ENCODE results near the gene ZNF665. TPM values are rescaled to one million over a fixed set of nuclear protein-coding genes. Genes with fewer than 3 reads are reported as not detected.
"Not testable (repeated sequence)": the region's sequence is repeated elsewhere in the genome, so short reads cannot be mapped to it uniquely, and the experiment has no call there.

The ZNF665 gene
- polyA plus RNA-seq, 3 donors, result 0.68 to 1.7 (median 0.88) TPM

DNA sequence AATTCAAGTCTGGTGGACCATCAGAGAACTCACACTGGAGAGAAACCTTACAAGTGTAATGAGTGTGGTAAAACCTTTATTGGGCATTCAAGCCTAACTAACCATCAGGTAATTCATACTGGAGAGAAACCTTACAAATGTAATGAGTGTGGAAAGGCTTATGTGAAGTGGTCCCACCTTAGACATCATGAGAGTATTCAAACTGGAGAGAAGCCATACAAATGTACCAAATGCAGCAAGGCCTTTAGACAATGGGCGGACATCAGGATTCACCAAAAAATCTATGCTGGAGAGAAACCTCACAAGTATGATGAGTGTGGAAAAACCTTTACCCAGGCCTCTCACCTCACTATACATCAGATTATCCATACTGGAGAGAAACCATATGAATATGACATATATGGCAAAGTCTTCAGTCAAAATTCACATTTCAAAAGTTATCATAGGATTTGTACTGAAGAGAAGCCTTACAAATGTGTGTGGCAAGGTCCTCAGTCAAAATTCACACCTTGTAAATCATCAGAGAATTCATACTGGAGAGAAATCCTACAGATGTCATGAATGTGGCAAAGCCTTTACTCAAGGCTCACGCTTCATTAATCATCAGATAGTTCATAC is 19.7 kb upstream of the ZNF665 start:
- intact Hi-C loops (cut with micrococcal nuclease), result no loop called here
- Mint-ChIP-seq H3K4me3 (no peak overlapping the region), H3K27me3 (ENCODE audit: low read depth in 3 of 3) (peaks cover 0 to 1% (median 0%) of the 10 kb centered on the region in 3 donors), H3K4me1 (no peaks in the 10 kb centered on the region), H3K27ac (no peak overlapping the region), H3K9me3 (peaks cover 60 to 99% (median 98%) of the 10 kb centered on the region in 7 donors), H3K36me3 (peaks cover 31 to 33% of the 10 kb centered on the region in 2 donors)
- no peaks in the 10 kb centered on the region for H3K27me3 ChIP-seq (ENCODE audit: control insufficient read depth in 2 of 2, insufficient read depth in 2 of 2, low read length in 2 of 2)
- no peaks in the 10 kb centered on the region for H3K4me1 ChIP-seq (ENCODE audit: control insufficient read depth in 1 of 2, insufficient read depth in 2 of 2, low read length in 2 of 2)
- H3K79me2 ChIP-seq (ENCODE audit: insufficient read depth, low read length), result no peaks in the 10 kb centered on the region
- TF ChIP-seq, protein P1, sequence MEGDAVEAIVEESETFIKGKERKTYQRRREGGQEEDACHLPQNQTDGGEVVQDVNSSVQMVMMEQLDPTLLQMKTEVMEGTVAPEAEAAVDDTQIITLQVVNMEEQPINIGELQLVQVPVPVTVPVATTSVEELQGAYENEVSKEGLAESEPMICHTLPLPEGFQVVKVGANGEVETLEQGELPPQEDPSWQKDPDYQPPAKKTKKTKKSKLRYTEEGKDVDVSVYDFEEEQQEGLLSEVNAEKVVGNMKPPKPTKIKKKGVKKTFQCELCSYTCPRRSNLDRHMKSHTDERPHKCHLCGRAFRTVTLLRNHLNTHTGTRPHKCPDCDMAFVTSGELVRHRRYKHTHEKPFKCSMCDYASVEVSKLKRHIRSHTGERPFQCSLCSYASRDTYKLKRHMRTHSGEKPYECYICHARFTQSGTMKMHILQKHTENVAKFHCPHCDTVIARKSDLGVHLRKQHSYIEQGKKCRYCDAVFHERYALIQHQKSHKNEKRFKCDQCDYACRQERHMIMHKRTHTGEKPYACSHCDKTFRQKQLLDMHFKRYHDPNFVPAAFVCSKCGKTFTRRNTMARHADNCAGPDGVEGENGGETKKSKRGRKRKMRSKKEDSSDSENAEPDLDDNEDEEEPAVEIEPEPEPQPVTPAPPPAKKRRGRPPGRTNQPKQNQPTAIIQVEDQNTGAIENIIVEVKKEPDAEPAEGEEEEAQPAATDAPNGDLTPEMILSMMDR (IDR thresholded peaks at IDR 0.05), result no peak
- DNase-seq, result no peak
- H3K4me3 ChIP-seq (replicated peaks in 1 of 3; ENCODE audit: low read depth in 2 of 3, low read length in 3 of 3), result peak overlapping the region in 1 of 3 experiments; percentile 29
- no peak overlapping the region for H2AFZ ChIP-seq (ENCODE audit: insufficient read depth, low read depth, low read length, poor library complexity, severe bottlenecking)
- H4K20me1 ChIP-seq (ENCODE audit: insufficient read depth, low read length), result no peaks in the 10 kb centered on the region
- H3K4me2 ChIP-seq (replicated peaks; ENCODE audit: extremely low read depth, low read length, poor library complexity, severe bottlenecking), result no peak overlapping the region
- H3K9me3 ChIP-seq (replicated peaks in 1 of 2; ENCODE audit: control insufficient read depth in 1 of 2, insufficient read depth in 1 of 2, low read length in 2 of 2), result peaks cover 67 to 99% of the 10 kb centered on the region in 2 donors
- WGBS (ENCODE audit: insufficient coverage), result no CpG with 5 or more reads among the region's 2 CpGs
- peaks cover 10 to 44% of the 10 kb centered on the region in 2 donors for H3K36me3 ChIP-seq (replicated peaks in 1 of 2; ENCODE audit: control insufficient read depth in 1 of 2, insufficient read depth in 2 of 2, low read length in 2 of 2)
- no peak overlapping the region for H3K9ac ChIP-seq (ENCODE audit: insufficient read depth, low read length, poor library complexity, severe bottlenecking)
- H3K27ac ChIP-seq (ENCODE audit: low read depth in 1 of 2, low read length in 2 of 2), result no peak overlapping the region

DNA sequence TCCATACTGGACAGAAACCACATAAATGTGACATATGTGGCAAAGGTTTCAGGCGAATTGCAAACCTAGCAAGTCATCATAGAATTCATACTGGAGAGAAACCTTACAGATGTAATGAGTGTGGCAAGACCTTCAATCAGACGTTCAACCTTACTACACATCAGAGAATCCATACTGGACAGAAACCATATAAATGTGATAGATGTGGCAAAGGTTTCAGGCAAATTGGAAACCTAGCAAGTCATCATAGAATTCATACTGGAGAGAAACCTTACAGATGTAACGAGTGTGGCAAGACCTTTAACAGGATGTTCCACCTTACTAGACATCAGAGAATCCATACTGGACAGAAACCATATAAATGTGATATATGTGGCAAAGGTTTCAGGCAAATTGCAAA is 18.4 kb upstream of the ZNF665 start:
- H3K4me2 ChIP-seq (replicated peaks; ENCODE audit: extremely low read depth, low read length, poor library complexity, severe bottlenecking); H3K27me3 Mint-ChIP-seq (ENCODE audit: low read depth in 3 of 3); H3K4me1 Mint-ChIP-seq; H3K4me1 ChIP-seq (ENCODE audit: control insufficient read depth in 1 of 2, insufficient read depth in 2 of 2, low read length in 2 of 2); H4K20me1 ChIP-seq (ENCODE audit: insufficient read depth, low read length); intact Hi-C loops (cut with micrococcal nuclease); H3K4me3 Mint-ChIP-seq; H3K27ac ChIP-seq (ENCODE audit: low read depth in 1 of 2, low read length in 2 of 2); H3K27me3 ChIP-seq (ENCODE audit: control insufficient read depth in 2 of 2, insufficient read depth in 2 of 2, low read length in 2 of 2); H2AFZ ChIP-seq (ENCODE audit: insufficient read depth, low read depth, low read length, poor library complexity, severe bottlenecking); H3K79me2 ChIP-seq (ENCODE audit: insufficient read depth, low read length); H3K9ac ChIP-seq (ENCODE audit: insufficient read depth, low read length, poor library complexity, severe bottlenecking); H3K27ac Mint-ChIP-seq; DNase-seq: not testable (repeated sequence)
- H3K9me3 ChIP-seq (replicated peaks in 1 of 2; ENCODE audit: control insufficient read depth in 1 of 2, insufficient read depth in 1 of 2, low read length in 2 of 2), result peaks cover 54 to 100% of the 10 kb centered on the region in 2 donors
- Mint-ChIP-seq H3K9me3 (peaks cover 70 to 100% (median 98%) of the 10 kb centered on the region in 7 donors), H3K36me3 (peaks cover 44 to 46% of the 10 kb centered on the region in 2 donors)
- peaks cover 10 to 57% of the 10 kb centered on the region in 2 donors for H3K36me3 ChIP-seq (replicated peaks in 1 of 2; ENCODE audit: control insufficient read depth in 1 of 2, insufficient read depth in 2 of 2, low read length in 2 of 2)
- WGBS (ENCODE audit: insufficient coverage), result no CpG with 5 or more reads among the region's 3 CpGs
- peak overlapping the region in 1 of 3 experiments; percentile 29 for H3K4me3 ChIP-seq (replicated peaks in 1 of 3; ENCODE audit: low read depth in 2 of 3, low read length in 3 of 3)
